Lung (tissue), 12 donors: ENCODE data around the gene TNS3. TPM values are rescaled to one million over a fixed set of nuclear protein-coding genes. Genes with fewer than 3 reads are reported as not detected.
A peak's percentile ranks its signal among the peaks of the same experiment; 100 is the strongest.

Source experiments
- ATAC-seq: fragments of 200-7000 bp; cut with Tn5 transposase; one replicate; pipeline ENCODE4 v1.9.1; 2020; ENCODE audit warnings: moderate number of reproducible peaks; ENCODE audit not compliant: insufficient read depth, low FRiP score
- DNase-seq, 3 donors: peaks; one replicate each; pipeline ENCODE4 v3.0.0-alpha.2; 2013 to 2017
- H3K27ac ChIP-seq, 2 donors: one replicate each; pipeline ENCODE4 v1.5.1; 2013; ENCODE audit warnings: mild to moderate bottlenecking in 2 of 2, moderate library complexity in 2 of 2, control low read depth in 1 of 2, inconsistent platforms in 1 of 2, low read depth in 1 of 2, low read length in 1 of 2
- H3K27me3 ChIP-seq, 3 donors: one replicate each; pipeline ENCODE4 v1.5.1; 2013; ENCODE audit warnings: low read length in 2 of 3; ENCODE audit not compliant: control insufficient read depth in 3 of 3, insufficient read depth in 3 of 3
- H3K36me3 ChIP-seq, 4 donors: one replicate each; pipeline ENCODE4 v1.5.1; 2013; ENCODE audit warnings: low read length in 4 of 4, mild to moderate bottlenecking in 1 of 4, moderate library complexity in 1 of 4; ENCODE audit not compliant: control insufficient read depth in 4 of 4, insufficient read depth in 4 of 4
- H3K4me1 ChIP-seq, 5 donors: one replicate each; pipeline ENCODE4 v1.5.1; 2013; ENCODE audit warnings: low read length in 5 of 5, mild to moderate bottlenecking in 2 of 5, moderate library complexity in 1 of 5; ENCODE audit not compliant: control insufficient read depth in 5 of 5, insufficient read depth in 5 of 5
- H3K4me3 ChIP-seq: one replicate; pipeline ENCODE4 v1.5.1; 2013; ENCODE audit warnings: mild to moderate bottlenecking, control low read depth, moderate library complexity
- H3K9ac ChIP-seq, 2 donors: one replicate each; pipeline ENCODE4 v1.5.1; 2013; ENCODE audit warnings: low read length in 2 of 2, control low read depth in 1 of 2; ENCODE audit not compliant: insufficient read depth in 1 of 2
- H3K9me3 ChIP-seq, 4 donors: one replicate each; pipeline ENCODE4 v1.5.1; 2013; ENCODE audit warnings: low read length in 3 of 4, mild to moderate bottlenecking in 1 of 4, moderate library complexity in 1 of 4; ENCODE audit not compliant: control insufficient read depth in 4 of 4, insufficient read depth in 3 of 4
- WGBS, 2 donors: extraction: QIAGEN DNeasy Blood & Tissue Kit; methylation state at CpG; one replicate each; pipeline ENCODE4 v1.1.7; 2013; 5-methylcytosine and 5-hydroxymethylcytosine counted together
- polyA plus RNA-seq, 2 donors: library from polyadenylated mRNA; stranded (reverse); fragments of 200-250 nt; gene quantifications; one replicate each; pipeline ENCODE4 v1.2.1, GENCODE V29; 2013
- total RNA-seq, 2 donors: library from RNA; depleted of rRNA in 1 of 2; stranded (reverse); fragments of >200 nt in 1 of 2; gene quantifications; one replicate each; pipeline ENCODE4 v1.2.1, GENCODE V29; 2014 to 2021
- TF ChIP-seq, protein P1 (sequence below): IDR thresholded peaks from 2 replicates; pipeline ENCODE4 v1.5.1; 2012; ENCODE audit warnings: mild to moderate bottlenecking; ENCODE audit errors: control extremely low read depth, extremely low read depth
- donor health status: control.
- donor health status: control.
- donor health status: Bipolar disorder and iron deficiency.
- donor health status: healthy.
- donor health status: DM: yes; HTN: yes; CAD: no.

Gene TNS3
- total and polyA plus RNA-seq, 4 donors, result 23.8 to 140 (median 85.7) TPM

DNA sequence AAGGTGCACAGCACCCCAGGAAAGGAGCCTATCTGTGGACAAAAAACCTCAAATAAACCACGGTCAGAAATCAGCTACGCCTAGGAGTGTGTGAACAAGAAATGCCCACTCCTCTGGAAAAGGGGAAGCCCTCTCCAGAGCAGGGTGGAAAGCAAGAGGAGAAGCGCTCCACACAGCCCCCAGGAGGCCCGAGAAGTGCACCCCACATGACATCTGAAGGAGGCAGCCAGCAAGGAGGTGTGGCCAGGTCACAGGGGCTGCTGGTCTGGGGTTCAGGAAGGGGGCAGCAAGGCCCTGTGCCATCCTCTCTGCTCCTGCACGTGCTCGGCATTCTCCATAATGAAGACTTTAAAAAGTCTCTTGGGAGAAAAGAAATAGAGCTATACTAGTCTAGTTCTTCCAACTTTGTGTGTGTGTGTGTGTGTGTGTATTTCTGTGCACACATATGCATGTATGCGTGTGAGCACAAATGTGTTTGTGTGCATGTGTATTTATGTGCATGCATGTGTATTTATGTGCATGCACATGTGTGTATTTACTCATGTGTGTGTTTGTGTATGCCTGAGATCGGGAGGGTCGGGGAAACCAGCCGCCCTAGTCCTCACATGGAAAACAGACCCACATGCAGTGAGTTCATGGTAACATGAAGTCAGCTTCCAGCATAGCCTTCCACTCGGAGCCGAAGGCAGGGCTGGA lies 76.5 kb downstream of the TNS3 start:
- ATAC-seq, result no peak
- H3K27ac ChIP-seq, result no peak overlapping the region

DNA sequence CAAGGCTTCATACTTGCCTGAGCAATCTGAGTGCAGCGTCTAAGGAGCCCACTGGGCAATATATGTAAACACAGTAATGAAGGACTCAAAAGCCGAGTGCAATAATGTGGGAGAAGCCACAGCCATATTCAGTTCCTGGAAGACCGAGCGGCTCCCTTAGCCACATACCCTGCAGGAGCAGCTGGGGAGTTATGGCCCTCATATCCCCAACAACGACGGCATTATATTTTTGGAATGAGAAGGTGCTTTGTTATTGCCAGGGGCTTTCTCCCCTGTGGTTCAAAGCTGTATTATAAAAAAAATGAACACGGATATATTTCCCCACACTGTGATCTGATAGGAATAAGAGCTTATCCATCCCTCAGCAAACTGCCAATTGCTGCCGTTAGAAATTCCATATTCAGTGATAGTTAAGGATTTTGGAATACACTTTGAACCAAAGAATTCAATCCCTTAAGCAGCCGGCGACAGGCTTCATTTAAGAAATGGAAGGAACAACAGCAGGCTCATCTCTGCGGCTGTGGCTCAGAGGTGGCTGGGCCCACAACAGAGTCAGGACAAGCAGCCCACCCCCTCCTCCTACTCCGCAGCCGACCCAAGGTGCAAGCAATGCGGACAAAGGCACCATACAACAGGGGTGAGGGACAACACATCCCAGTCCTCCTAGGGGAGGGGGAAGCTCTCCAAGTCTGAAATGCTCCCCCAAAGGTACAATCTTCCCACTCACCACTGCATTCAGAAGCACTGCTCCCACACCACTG lies 77.2 kb downstream of the TNS3 start:
- Histone ChIP-seq H3K36me3 (peaks cover 0 to 24% (median 7%) of the 10 kb centered on the region in 4 donors), H3K9ac (no peak overlapping the region), H3K9me3 (no peaks in the 10 kb centered on the region), H3K4me3 (no peak overlapping the region), H3K4me1 (peaks cover 0 to 41% (median 26%) of the 10 kb centered on the region in 5 donors), H3K27me3 (no peaks in the 10 kb centered on the region), H3K27ac (peak overlapping the region in 1 of 2 donors; percentile 1)
- TF ChIP-seq, protein P1, sequence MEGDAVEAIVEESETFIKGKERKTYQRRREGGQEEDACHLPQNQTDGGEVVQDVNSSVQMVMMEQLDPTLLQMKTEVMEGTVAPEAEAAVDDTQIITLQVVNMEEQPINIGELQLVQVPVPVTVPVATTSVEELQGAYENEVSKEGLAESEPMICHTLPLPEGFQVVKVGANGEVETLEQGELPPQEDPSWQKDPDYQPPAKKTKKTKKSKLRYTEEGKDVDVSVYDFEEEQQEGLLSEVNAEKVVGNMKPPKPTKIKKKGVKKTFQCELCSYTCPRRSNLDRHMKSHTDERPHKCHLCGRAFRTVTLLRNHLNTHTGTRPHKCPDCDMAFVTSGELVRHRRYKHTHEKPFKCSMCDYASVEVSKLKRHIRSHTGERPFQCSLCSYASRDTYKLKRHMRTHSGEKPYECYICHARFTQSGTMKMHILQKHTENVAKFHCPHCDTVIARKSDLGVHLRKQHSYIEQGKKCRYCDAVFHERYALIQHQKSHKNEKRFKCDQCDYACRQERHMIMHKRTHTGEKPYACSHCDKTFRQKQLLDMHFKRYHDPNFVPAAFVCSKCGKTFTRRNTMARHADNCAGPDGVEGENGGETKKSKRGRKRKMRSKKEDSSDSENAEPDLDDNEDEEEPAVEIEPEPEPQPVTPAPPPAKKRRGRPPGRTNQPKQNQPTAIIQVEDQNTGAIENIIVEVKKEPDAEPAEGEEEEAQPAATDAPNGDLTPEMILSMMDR, result no peak
- 90 to 93% methylated on average over 14 of the region's 14 CpGs for WGBS, 2 donors
- DNase-seq (no peak), ATAC-seq (no peak)

More for the DNA sequence above, 76.5 kb downstream of the TNS3 start:
- TF ChIP-seq, protein P1, result no peak
- WGBS, 2 donors, result 66 to 82% methylated on average over 12 of the region's 12 CpGs
- no peak for DNase-seq
- Histone ChIP-seq H3K4me1 (peaks cover 0 to 41% (median 26%) of the 10 kb centered on the region in 5 donors), H3K9me3 (no peaks in the 10 kb centered on the region), H3K9ac (no peak overlapping the region), H3K36me3 (peaks cover 0 to 23% (median 7%) of the 10 kb centered on the region in 4 donors), H3K27me3 (no peaks in the 10 kb centered on the region), H3K4me3 (no peak overlapping the region)

DNA sequence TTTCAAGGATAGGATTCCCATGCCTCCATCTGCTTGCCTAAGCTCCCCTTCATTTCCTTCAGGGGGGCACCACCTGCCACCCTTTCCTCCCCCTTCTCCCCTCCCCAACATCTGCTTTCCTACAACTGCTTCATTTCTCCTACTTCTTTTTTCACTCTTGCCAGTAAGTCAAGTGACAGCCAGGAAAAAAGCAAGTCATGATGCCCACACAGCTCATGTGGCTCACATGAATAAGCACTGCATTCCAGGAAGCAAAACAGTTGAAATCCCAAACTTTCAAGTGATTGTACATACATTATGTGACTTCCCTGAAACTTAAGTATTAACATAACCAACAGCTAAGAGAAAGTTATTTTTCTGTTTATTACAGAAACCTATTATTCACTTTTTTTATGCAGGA lies 78.6 kb downstream of the TNS3 start:
- no peak overlapping the region for H3K9ac ChIP-seq
- ATAC-seq, result no peak
- peak overlapping the region in 1 of 2 donors; percentile 46 for H3K27ac ChIP-seq
- H3K4me3 ChIP-seq, result no peak overlapping the region
- TF ChIP-seq, protein P1, result no peak
- no peaks in the 10 kb centered on the region for H3K9me3 ChIP-seq
- H3K36me3 ChIP-seq, result peaks cover 0 to 22% (median 7%) of the 10 kb centered on the region in 4 donors
- peaks cover 0 to 46% (median 26%) of the 10 kb centered on the region in 5 donors for H3K4me1 ChIP-seq
- no peaks in the 10 kb centered on the region for H3K27me3 ChIP-seq
- no peak for DNase-seq
